Upper lobe of right lung (tissue), 1 donor: ENCODE measurements around the gene CD4. TPM values are rescaled to one million over a fixed set of nuclear protein-coding genes. Genes with fewer than 3 reads are reported as not detected.
"Not testable (repeated sequence)": the region's sequence is repeated elsewhere in the genome, so short reads cannot be mapped to it uniquely, and the experiment has no call there.

ENCODE experiments used
- ATAC-seq: fragments of 200-7000 bp; cut with Tn5 transposase; one replicate; pipeline ENCODE4 v1.9.1; 2020; ENCODE audit warnings: mild to moderate bottlenecking, moderate library complexity
- DNase-seq: peaks from one replicate; pipeline ENCODE4 v3.0.0-alpha.2; 2020
- H3K27ac ChIP-seq: fragments of 200-600 bp; one replicate; pipeline ENCODE4 v1.8.0; 2022
- H3K27me3 ChIP-seq: fragments of 200-600 bp; one replicate; pipeline ENCODE4 v1.8.0; 2022; ENCODE audit warnings: mild to moderate bottlenecking
- H3K36me3 ChIP-seq: fragments of 200-600 bp; one replicate; pipeline ENCODE4 v1.8.0; 2022
- H3K4me1 ChIP-seq: fragments of 200-600 bp; one replicate; pipeline ENCODE4 v1.8.0; 2022
- H3K4me3 ChIP-seq: fragments of 200-600 bp; one replicate; pipeline ENCODE4 v1.8.0; 2022; ENCODE audit warnings: mild to moderate bottlenecking
- H3K9me3 ChIP-seq: fragments of 200-600 bp; one replicate; pipeline ENCODE4 v1.8.0; 2022
- CTCF ChIP-seq: fragments of 200-600 bp; IDR thresholded peaks from one replicate; pipeline ENCODE4 v1.8.0; 2022; ENCODE audit warnings: antibody characterized with exemption
- intact Hi-C: fragments of 100-400 bp; cut with DNase I; formaldehyde crosslinking; loops from one replicate; pipeline ENCODE4 v1.11.0; 2022
- long read RNA-seq: library from polyadenylated mRNA; unstranded; transcript quantifications from one replicate; pipeline ENCODE4 v2.0.0, GENCODE V29; 2021
- total RNA-seq: library from RNA; stranded (reverse); fragmentation: NEBNext Ultra II Directional; extraction: Animal tissue kit (Norgen Biotek cat#: 25700); gene quantifications from one replicate; pipeline ENCODE4 v1.2.1, GENCODE V29; 2021
- donor health status: DM: no; HTN: yes; CAD: no; lungs with severe emphysema.

Gene CD4
- total RNA-seq: 67.6 TPM
- long read RNA-seq, transcript CD4-201 (10 exons, 3,114 nt): major isoform, 116 of 149 reads
- long read RNA-seq, partial matches to known transcripts: 22 of 149 reads
- long read RNA-seq, other reads (novel, unspliced or antisense): 11 of 149 reads

DNA sequence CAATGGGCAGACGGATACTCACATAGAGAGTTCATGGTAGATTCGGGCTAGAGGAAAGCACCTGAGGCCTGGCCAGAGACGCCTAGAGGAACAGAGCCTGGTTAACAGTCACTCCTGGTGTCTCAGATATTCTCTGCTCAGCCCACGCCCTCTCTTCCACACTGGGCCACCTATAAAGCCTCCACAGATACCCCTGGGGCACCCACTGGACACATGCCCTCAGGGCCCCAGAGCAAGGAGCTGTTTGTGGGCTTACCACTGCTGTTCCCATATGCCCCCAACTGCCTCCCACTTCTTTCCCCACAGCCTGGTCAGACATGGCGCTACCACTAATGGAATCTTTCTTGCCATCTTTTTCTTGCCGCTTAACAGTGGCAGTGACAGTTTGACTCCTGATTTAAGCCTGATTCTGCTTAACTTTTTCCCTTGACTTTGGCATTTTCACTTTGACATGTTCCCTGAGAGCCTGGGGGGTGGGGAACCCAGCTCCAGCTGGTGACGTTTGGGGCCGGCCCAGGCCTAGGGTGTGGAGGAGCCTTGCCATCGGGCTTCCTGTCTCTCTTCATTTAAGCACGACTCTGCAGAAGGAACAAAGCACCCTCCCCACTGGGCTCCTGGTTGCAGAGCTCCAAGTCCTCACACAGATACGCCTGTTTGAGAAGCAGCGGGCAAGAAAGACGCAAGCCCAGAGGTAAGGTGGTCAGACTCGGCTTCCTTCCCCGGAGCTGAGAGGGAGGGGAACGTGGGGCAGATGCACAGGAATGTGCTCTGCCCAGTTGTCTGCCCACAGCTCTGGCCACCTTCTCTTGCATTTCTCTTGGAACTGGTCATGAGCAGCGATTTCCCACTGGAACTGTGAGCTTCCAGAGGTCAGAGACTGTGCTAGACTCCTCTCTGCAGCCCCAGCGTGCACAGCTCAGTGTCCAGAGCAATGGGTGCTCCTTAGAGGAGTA lies at the start of gene CD4:
TSS of gene CD4 (plus strand) at position 557 of the 953 bp plus-strand sequence. CDS start 10,611 bp downstream, outside the sequence.
- peak; percentile 83 for ATAC-seq

GRCh38 chr12:6742080-6742479 lies 47.2 kb upstream of the CD4 start:
- H3K36me3 ChIP-seq, H3K27me3 ChIP-seq, H3K4me1 ChIP-seq, ATAC-seq, H3K27ac ChIP-seq, H3K9me3 ChIP-seq, H3K4me3 ChIP-seq, intact Hi-C loops, DNase-seq: not testable (repeated sequence)

More for the DNA sequence above, at the start of gene CD4:
- peak within 1 kb of the TSS; percentile 85 for H3K27ac ChIP-seq
- H3K36me3 ChIP-seq: no peaks in the 10 kb centered on the region
- peak within 1 kb of the TSS; percentile 55 for H3K4me3 ChIP-seq
- intact Hi-C loops: no loop called here
- no peaks in the 10 kb centered on the region for H3K9me3 ChIP-seq
- TF ChIP-seq CTCF: no peak
- H3K27me3 ChIP-seq: no peaks in the 10 kb centered on the region
- peak; percentile 78 for DNase-seq
- H3K4me1 ChIP-seq: peaks cover 36% of the 10 kb centered on the region

DNA sequence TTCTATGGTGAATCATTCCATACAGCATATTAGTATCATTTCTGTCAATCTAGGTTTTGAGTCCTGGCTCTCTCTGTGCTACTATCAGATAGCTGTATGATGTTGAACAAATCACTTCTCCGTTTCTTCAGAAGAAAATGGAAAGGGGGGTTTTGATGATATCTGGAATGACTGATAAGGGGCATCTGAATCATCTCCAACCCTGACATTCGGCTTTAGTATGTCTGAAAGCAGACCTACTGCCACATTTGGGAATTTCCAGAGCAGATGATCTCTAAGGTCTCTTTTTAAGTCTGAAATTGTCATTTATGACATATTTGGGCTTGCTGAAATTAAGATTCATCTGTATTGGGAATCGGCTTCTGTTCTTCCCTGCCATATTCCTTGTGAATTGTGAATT lies 46.5 kb upstream of the CD4 start:
- H3K9me3 ChIP-seq: no peaks in the 10 kb centered on the region
- H3K27me3 ChIP-seq: no peaks in the 10 kb centered on the region
- intact Hi-C loops: no loop called here
- no peak for DNase-seq
- peaks cover 15% of the 10 kb centered on the region for H3K36me3 ChIP-seq
- no peak for TF ChIP-seq CTCF
- ATAC-seq: no peak
- no peak overlapping the region for H3K4me3 ChIP-seq
- peaks cover 4% of the 10 kb centered on the region for H3K4me1 ChIP-seq
- no peak overlapping the region for H3K27ac ChIP-seq

- ATAC-seq, H3K9me3 ChIP-seq, H3K4me1 ChIP-seq, H3K4me3 ChIP-seq, H3K27ac ChIP-seq, DNase-seq, intact Hi-C loops, H3K27me3 ChIP-seq: not testable (repeated sequence)
- H3K36me3 ChIP-seq: peaks cover 19% of the 10 kb centered on the region
These were observed 46.0 kb upstream of the CD4 start for GRCh38 chr12:6743300-6743699.

GRCh38 chr12:6745741-6746525 lies 43.4 kb upstream of the CD4 start:
- intact Hi-C loops: no loop called here
- Histone ChIP-seq H3K4me1 (peaks cover 4% of the 10 kb centered on the region), H3K27me3 (no peaks in the 10 kb centered on the region), H3K9me3 (no peaks in the 10 kb centered on the region), H3K27ac (peak overlapping the region; percentile 51), H3K4me3 (no peak overlapping the region), H3K36me3 (peaks cover 46% of the 10 kb centered on the region)
- TF ChIP-seq CTCF: no peak
- no peak for DNase-seq
- peak; percentile 83 for ATAC-seq

DNA sequence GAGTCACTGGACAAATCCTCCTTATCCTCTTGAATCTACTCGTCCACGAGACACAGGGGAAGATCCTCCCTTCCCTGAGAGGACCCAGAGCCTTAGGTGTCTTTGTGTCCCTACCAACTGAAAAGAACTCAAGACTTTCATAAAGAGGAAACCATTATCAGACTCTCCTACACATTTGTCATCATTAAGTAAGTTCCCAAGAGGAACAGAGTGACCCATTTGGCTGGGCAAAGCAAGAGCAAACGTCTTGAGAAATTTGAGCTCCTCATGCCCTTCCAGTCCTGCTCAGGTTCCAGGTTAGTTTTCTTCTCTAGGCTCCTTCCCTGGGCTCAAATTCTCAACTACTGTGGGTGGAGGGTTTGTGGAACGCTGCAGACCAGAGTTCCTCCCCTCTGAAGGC lies 42.1 kb upstream of the CD4 start:
- Histone ChIP-seq H3K36me3 (peaks cover 56% of the 10 kb centered on the region), H3K9me3 (no peaks in the 10 kb centered on the region), H3K27ac (no peak overlapping the region), H3K4me3 (no peak overlapping the region), H3K4me1 (peaks cover 10% of the 10 kb centered on the region), H3K27me3 (no peaks in the 10 kb centered on the region)
- ATAC-seq: no peak
- intact Hi-C loops: no loop called here
- no peak for TF ChIP-seq CTCF
- DNase-seq: no peak
